Upper lobe of left lung (tissue), 6 donors: ENCODE results near the gene UGT1A9. TPM values are rescaled to one million over a fixed set of nuclear protein-coding genes. Genes with fewer than 3 reads are reported as not detected.
"Not testable (repeated sequence)": the region's sequence is repeated elsewhere in the genome, so short reads cannot be mapped to it uniquely, and the experiment has no call there.

Source experiments
- ATAC-seq, 2 donors: fragments of 200-7000 bp; cut with Tn5 transposase; one replicate each; pipeline ENCODE4 v1.9.1; 2022; ENCODE audit warnings: mild to moderate bottlenecking in 2 of 2, moderate library complexity in 2 of 2; ENCODE audit not compliant: low FRiP score in 2 of 2
- DNase-seq, 2 donors: peaks; one replicate each; pipeline ENCODE4 v3.0.0-alpha.2; 2019 to 2020
- H3K27ac ChIP-seq, 4 donors: fragments of 200-600 bp; sonication (generic); one replicate each; pipeline ENCODE4 v1.5.1; 2016 to 2019
- H3K27me3 ChIP-seq, 4 donors: fragments of 200-600 bp; sonication (generic); one replicate each; pipeline ENCODE4 v1.5.1; 2017 to 2019
- H3K36me3 ChIP-seq, 4 donors: fragments of 200-600 bp; sonication (generic); one replicate each; pipeline ENCODE4 v1.5.1; 2016 to 2019
- H3K4me1 ChIP-seq, 4 donors: fragments of 200-600 bp; sonication (generic); one replicate each; pipeline ENCODE4 v1.5.1; 2018 to 2019
- H3K4me3 ChIP-seq, 4 donors: fragments of 200-600 bp; sonication (generic); one replicate each; pipeline ENCODE4 v1.5.1; 2017 to 2019; ENCODE audit warnings: mild to moderate bottlenecking in 2 of 4, moderate library complexity in 1 of 4
- H3K9me3 ChIP-seq, 4 donors: fragments of 200-600 bp; sonication (generic); one replicate each; pipeline ENCODE4 v1.5.1; 2018 to 2019
- EP300 ChIP-seq, 4 donors: sonication (generic); formaldehyde crosslinking; IDR thresholded peaks; one replicate each; pipeline ENCODE4 v1.5.1; 2017; ENCODE audit warnings: antibody characterized with exemption in 4 of 4, control low read depth in 2 of 4
- POLR2A ChIP-seq, 4 donors: fragments of 450-650 bp; IDR thresholded peaks; one replicate each; pipeline ENCODE4 v1.5.1; 2016 to 2017; ENCODE audit warnings: antibody characterized with exemption in 4 of 4, mild to moderate bottlenecking in 2 of 4
- POLR2AphosphoS5 ChIP-seq, 2 donors: sonication (generic); formaldehyde crosslinking; IDR thresholded peaks; one replicate each; pipeline ENCODE4 v1.5.1; 2017; ENCODE audit warnings: antibody characterized with exemption in 2 of 2
- WGBS, 2 donors: methylation state at CpG; one replicate each; pipeline ENCODE4 v1.1.5; 2017 to 2018; 5-methylcytosine and 5-hydroxymethylcytosine counted together
- total RNA-seq, 6 donors: library from RNA; depleted of rRNA in 4 of 6; stranded (reverse); fragments of >200 nt in 4 of 6; gene quantifications; one replicate each; pipeline versions ENCODE4 v1.1.0 to v1.2.1, GENCODE V29; 2016 to 2021
- TF ChIP-seq, protein P1 (sequence below), 6 experiments: fragments of 450-650 bp in 4 of 6; fragments of 200-600 bp in 2 of 6; sonication (generic) in 2 of 6; IDR thresholded peaks; one replicate each; pipeline ENCODE4 v1.5.1; 2016 to 2019; ENCODE audit warnings: antibody characterized with exemption in 6 of 6
- donor health status: DM: no; HTN: no; CAD: no; lungs with moderate emphysema.
- donor health status: DM: no; HTN: yes; CAD: no; lungs with severe emphysema.

Gene UGT1A9
- total RNA-seq, 6 donors from 2014 or later: not detected

DNA sequence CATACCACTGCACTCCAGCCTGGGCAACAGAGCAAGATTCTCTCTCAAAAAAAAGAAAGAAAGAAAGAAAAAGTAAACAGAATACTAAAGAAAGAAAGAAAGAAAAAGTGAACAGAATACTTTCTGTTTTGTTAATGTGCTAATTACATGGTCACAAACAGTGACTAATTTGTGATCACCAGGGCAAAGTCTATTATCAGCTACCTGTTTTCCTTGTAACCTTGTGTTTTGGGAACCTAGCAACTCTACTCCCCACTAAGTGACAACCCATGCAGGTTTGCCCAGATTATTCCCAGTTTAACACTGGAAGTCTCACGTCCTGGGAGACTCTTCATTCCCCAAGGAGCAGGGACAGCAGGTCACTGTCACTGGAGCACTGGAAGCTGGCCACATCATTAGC lies 16.7 kb upstream of the UGT1A9 start:
- ATAC-seq (no peak), DNase-seq (no peak)
- WGBS, 2 donors: 53 to 56% methylated on average over 1 of the region's 1 CpG
- Histone ChIP-seq H3K9me3 (no peaks in the 10 kb centered on the region), H3K27ac (no peak overlapping the region), H3K27me3 (no peaks in the 10 kb centered on the region), H3K36me3 (no peaks in the 10 kb centered on the region), H3K4me3 (no peak overlapping the region), H3K4me1 (no peaks in the 10 kb centered on the region)
- no peak for TF ChIP-seq POLR2A (IDR thresholded peaks at IDR 0.05)
- no peak for TF ChIP-seq EP300 (IDR thresholded peaks at IDR 0.05)
- TF ChIP-seq, protein P1, sequence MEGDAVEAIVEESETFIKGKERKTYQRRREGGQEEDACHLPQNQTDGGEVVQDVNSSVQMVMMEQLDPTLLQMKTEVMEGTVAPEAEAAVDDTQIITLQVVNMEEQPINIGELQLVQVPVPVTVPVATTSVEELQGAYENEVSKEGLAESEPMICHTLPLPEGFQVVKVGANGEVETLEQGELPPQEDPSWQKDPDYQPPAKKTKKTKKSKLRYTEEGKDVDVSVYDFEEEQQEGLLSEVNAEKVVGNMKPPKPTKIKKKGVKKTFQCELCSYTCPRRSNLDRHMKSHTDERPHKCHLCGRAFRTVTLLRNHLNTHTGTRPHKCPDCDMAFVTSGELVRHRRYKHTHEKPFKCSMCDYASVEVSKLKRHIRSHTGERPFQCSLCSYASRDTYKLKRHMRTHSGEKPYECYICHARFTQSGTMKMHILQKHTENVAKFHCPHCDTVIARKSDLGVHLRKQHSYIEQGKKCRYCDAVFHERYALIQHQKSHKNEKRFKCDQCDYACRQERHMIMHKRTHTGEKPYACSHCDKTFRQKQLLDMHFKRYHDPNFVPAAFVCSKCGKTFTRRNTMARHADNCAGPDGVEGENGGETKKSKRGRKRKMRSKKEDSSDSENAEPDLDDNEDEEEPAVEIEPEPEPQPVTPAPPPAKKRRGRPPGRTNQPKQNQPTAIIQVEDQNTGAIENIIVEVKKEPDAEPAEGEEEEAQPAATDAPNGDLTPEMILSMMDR (IDR thresholded peaks at IDR 0.05): no peak
- no peak for TF ChIP-seq POLR2AphosphoS5 (IDR thresholded peaks at IDR 0.05)

- H3K36me3 ChIP-seq, H3K9me3 ChIP-seq, ATAC-seq, H3K27me3 ChIP-seq, H3K4me1 ChIP-seq, DNase-seq, H3K27ac ChIP-seq, H3K4me3 ChIP-seq: not testable (repeated sequence)
- 85 to 98% methylated on average over 2 to 3 of the region's 3 CpGs for WGBS, 2 donors
These were observed 15.8 kb upstream of the UGT1A9 start for GRCh38 chr2:233655943-233656342.

DNA sequence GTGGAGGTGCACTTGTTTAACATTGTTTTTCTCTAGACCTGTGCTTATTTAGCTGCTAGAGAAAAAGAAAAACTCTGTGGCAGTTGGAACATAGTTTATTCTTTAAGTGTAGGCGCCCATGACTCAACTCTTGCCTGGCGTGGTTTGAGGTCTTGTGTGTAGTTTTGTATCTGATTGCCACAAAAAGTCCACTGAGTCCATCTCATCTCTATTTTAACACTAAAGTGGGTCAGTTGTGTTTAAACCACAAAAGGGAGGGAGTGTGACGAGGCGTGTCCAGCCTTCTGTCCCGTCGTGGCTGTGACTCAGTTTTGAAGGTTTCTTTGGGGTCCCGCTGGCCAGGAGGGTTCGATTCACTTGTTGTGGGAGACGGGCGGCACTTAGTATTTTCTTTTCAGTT lies 15.3 kb upstream of the UGT1A9 start:
- no peaks in the 10 kb centered on the region for H3K36me3 ChIP-seq
- no peak for TF ChIP-seq EP300 (IDR thresholded peaks at IDR 0.05)
- TF ChIP-seq, protein P1 (IDR thresholded peaks at IDR 0.05): no peak
- TF ChIP-seq POLR2AphosphoS5 (IDR thresholded peaks at IDR 0.05): no peak
- TF ChIP-seq POLR2A (IDR thresholded peaks at IDR 0.05): no peak
- no peak for ATAC-seq
- WGBS, 2 donors: 71 to 94% methylated on average over 10 of the region's 10 CpGs
- DNase-seq: no peak
- H3K4me3 ChIP-seq: no peak overlapping the region
- H3K9me3 ChIP-seq: peaks cover 0 to 5% (median 0%) of the 10 kb centered on the region in 4 donors
- H3K4me1 ChIP-seq: no peaks in the 10 kb centered on the region
- no peak overlapping the region for H3K27ac ChIP-seq
- H3K27me3 ChIP-seq: no peaks in the 10 kb centered on the region

DNA sequence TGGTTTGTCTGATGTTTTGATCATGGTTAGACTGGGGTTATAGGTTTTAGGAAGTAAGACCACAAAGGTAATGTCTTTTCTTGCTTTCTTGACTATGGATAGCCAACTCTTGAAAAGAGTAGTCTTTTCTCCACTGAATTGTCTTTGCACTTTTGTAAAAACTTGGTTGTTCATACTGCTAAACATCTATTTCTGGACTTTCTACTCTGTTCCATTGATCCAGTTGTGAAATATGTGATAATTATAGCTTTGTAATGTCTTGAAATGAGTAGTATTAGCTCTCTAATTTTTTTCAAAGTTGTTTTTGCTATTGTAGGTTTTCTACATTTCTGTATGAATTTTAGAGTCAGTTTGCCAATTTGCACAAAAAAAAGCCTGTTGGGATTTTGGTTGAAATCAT lies 13.1 kb upstream of the UGT1A9 start:
- TF ChIP-seq, protein P1 (IDR thresholded peaks at IDR 0.05): no peak
- TF ChIP-seq POLR2A (IDR thresholded peaks at IDR 0.05) (no peak), EP300 (IDR thresholded peaks at IDR 0.05) (no peak), POLR2AphosphoS5 (IDR thresholded peaks at IDR 0.05) (no peak)
- Histone ChIP-seq H3K27me3 (no peaks in the 10 kb centered on the region), H3K9me3 (peaks cover 0 to 5% (median 0%) of the 10 kb centered on the region in 4 donors), H3K4me3 (no peak overlapping the region), H3K36me3 (no peaks in the 10 kb centered on the region), H3K4me1 (no peaks in the 10 kb centered on the region), H3K27ac (no peak overlapping the region)
- DNase-seq (no peak), ATAC-seq (no peak)

DNA sequence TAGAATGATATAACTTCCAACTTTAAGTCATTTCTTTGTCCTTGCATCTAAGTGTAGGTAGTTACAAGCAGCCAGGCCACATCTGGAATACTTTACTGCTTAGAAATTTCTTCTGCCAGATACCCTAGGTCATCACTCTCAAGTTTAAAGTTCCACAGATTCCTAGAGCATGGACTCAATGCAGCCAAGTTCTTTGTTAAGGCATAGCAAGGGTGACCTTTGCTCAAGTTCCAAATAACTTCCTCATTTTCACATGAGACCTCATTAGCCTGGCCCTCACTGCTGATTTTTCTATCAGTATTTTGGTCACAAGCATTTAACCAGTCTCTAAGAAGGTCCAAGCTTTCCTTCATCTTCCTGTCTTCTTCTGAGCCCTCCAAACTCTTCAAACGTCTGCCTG lies 7.8 kb upstream of the UGT1A9 start:
- WGBS, 2 donors: 34 to 43% methylated on average over 1 of the region's 1 CpG
- Histone ChIP-seq H3K4me3 (no peak overlapping the region), H3K27me3 (no peaks in the 10 kb centered on the region), H3K36me3 (no peaks in the 10 kb centered on the region), H3K9me3 (peaks cover 0 to 5% (median 0%) of the 10 kb centered on the region in 4 donors), H3K27ac (no peak overlapping the region), H3K4me1 (no peaks in the 10 kb centered on the region)
- ATAC-seq (no peak), DNase-seq (no peak)
- TF ChIP-seq EP300 (IDR thresholded peaks at IDR 0.05): no peak
- TF ChIP-seq, protein P1 (IDR thresholded peaks at IDR 0.05): no peak
